ENCODE results near the gene ELL. TPM values are rescaled to one million over a fixed set of nuclear protein-coding genes. Genes with fewer than 3 reads are reported as not detected.

ELL gene
- total RNA-seq, 1 donor from 2014 or later: 16.0 TPM

- FAIRE-seq: no peak
Observed at GRCh38 chr19:18445262-18445948, 76.5 kb downstream of the ELL start.

GRCh38 chr19:18444513-18444912 is 77.4 kb downstream of the ELL start:
- no peak for FAIRE-seq
- no peak for DNase-seq (ENCODE audit: low read depth)
- Histone ChIP-seq H3K4me2 (ENCODE audit: low read length) (no peak overlapping the region), H2AFZ (ENCODE audit: low read depth, low read length) (no peak overlapping the region), H3K9ac (ENCODE audit: low read length) (no peak overlapping the region), H3K36me3 (ENCODE audit: insufficient read depth, low read length) (no peaks in the 10 kb centered on the region), H3K9me3 (ENCODE audit: insufficient read depth, low read depth, low read length) (no peaks in the 10 kb centered on the region), H4K20me1 (ENCODE audit: insufficient read depth, low read length) (peaks cover 75% of the 10 kb centered on the region), H3K4me3 (ENCODE audit: insufficient read depth, low read depth, low read length) (no peak overlapping the region), H3K27ac (ENCODE audit: low read depth, low read length) (no peak overlapping the region), H3K4me1 (ENCODE audit: insufficient read depth, low read length) (peaks cover 9% of the 10 kb centered on the region), H3K79me2 (ENCODE audit: insufficient read depth, low read length) (peaks cover 3% of the 10 kb centered on the region), H3K27me3 (ENCODE audit: insufficient read depth, low read length) (no peaks in the 10 kb centered on the region)
- Mint-ChIP-seq H3K9me3 (ENCODE audit: unreplicated experiment) (no peaks in the 10 kb centered on the region), H3K27me3 (ENCODE audit: low read depth, unreplicated experiment) (no peaks in the 10 kb centered on the region), H3K4me1 (ENCODE audit: low read depth, unreplicated experiment) (peaks cover 15% of the 10 kb centered on the region), H3K36me3 (ENCODE audit: low read depth, unreplicated experiment) (peaks cover 10% of the 10 kb centered on the region), H3K4me3 (ENCODE audit: unreplicated experiment) (no peak overlapping the region), H3K27ac (ENCODE audit: unreplicated experiment) (no peak overlapping the region)
- TF ChIP-seq EZH2 (IDR thresholded peaks at IDR 0.05; ENCODE audit: insufficient read depth, low read length) (no peak), CTCF (IDR thresholded peaks at IDR 0.05; ENCODE audit: insufficient read depth, low read depth, low read length) (no peak)

More at GRCh38 chr19:18445262-18445948, 76.5 kb downstream of the ELL start:
- H3K79me2 ChIP-seq (ENCODE audit: insufficient read depth, low read length): peaks cover 3% of the 10 kb centered on the region
- H3K9me3 ChIP-seq (ENCODE audit: insufficient read depth, low read depth, low read length): no peaks in the 10 kb centered on the region
- H3K4me2 ChIP-seq (ENCODE audit: low read length): no peak overlapping the region
- H3K9me3 Mint-ChIP-seq (ENCODE audit: unreplicated experiment): no peaks in the 10 kb centered on the region
- H3K27ac ChIP-seq (ENCODE audit: low read depth, low read length): no peak overlapping the region
- no peaks in the 10 kb centered on the region for H3K27me3 ChIP-seq (ENCODE audit: insufficient read depth, low read length)
- no peaks in the 10 kb centered on the region for H3K27me3 Mint-ChIP-seq (ENCODE audit: low read depth, unreplicated experiment)
- peaks cover 10% of the 10 kb centered on the region for H3K36me3 Mint-ChIP-seq (ENCODE audit: low read depth, unreplicated experiment)
- H3K9ac ChIP-seq (ENCODE audit: low read length): no peak overlapping the region
- H3K27ac Mint-ChIP-seq (ENCODE audit: unreplicated experiment): no peak overlapping the region
- DNase-seq (ENCODE audit: low read depth): no peak
- H3K36me3 ChIP-seq (ENCODE audit: insufficient read depth, low read length): peaks cover 3% of the 10 kb centered on the region
- peaks cover 4% of the 10 kb centered on the region for H3K4me1 ChIP-seq (ENCODE audit: insufficient read depth, low read length)
- no peak overlapping the region for H2AFZ ChIP-seq (ENCODE audit: low read depth, low read length)
- TF ChIP-seq EZH2 (IDR thresholded peaks at IDR 0.05; ENCODE audit: insufficient read depth, low read length): no peak
- H3K4me3 ChIP-seq (ENCODE audit: insufficient read depth, low read depth, low read length): no peak overlapping the region
- peaks cover 76% of the 10 kb centered on the region for H4K20me1 ChIP-seq (ENCODE audit: insufficient read depth, low read length)
- H3K4me1 Mint-ChIP-seq (ENCODE audit: low read depth, unreplicated experiment): peaks cover 9% of the 10 kb centered on the region
- H3K4me3 Mint-ChIP-seq (ENCODE audit: unreplicated experiment): no peak overlapping the region

- Histone ChIP-seq H3K27ac (ENCODE audit: low read depth, low read length) (no peak overlapping the region), H3K4me1 (ENCODE audit: insufficient read depth, low read length) (peaks cover 13% of the 10 kb centered on the region), H3K9ac (ENCODE audit: low read length) (no peak overlapping the region), H3K4me2 (ENCODE audit: low read length) (no peak overlapping the region), H3K27me3 (ENCODE audit: insufficient read depth, low read length) (no peaks in the 10 kb centered on the region), H3K9me3 (ENCODE audit: insufficient read depth, low read depth, low read length) (no peaks in the 10 kb centered on the region), H2AFZ (ENCODE audit: low read depth, low read length) (no peak overlapping the region), H3K79me2 (ENCODE audit: insufficient read depth, low read length) (no peaks in the 10 kb centered on the region), H3K36me3 (ENCODE audit: insufficient read depth, low read length) (no peaks in the 10 kb centered on the region), H4K20me1 (ENCODE audit: insufficient read depth, low read length) (peaks cover 74% of the 10 kb centered on the region), H3K4me3 (ENCODE audit: insufficient read depth, low read depth, low read length) (no peak overlapping the region)
- FAIRE-seq (no peak), DNase-seq (ENCODE audit: low read depth) (no peak)
- no peak for TF ChIP-seq EZH2 (IDR thresholded peaks at IDR 0.05; ENCODE audit: insufficient read depth, low read length)
- no peak for TF ChIP-seq CTCF (IDR thresholded peaks at IDR 0.05; ENCODE audit: insufficient read depth, low read depth, low read length)
- no peaks in the 10 kb centered on the region for H3K27me3 Mint-ChIP-seq (ENCODE audit: low read depth, unreplicated experiment)
- no peak overlapping the region for H3K27ac Mint-ChIP-seq (ENCODE audit: unreplicated experiment)
- peaks cover 22% of the 10 kb centered on the region for H3K4me1 Mint-ChIP-seq (ENCODE audit: low read depth, unreplicated experiment)
- H3K36me3 Mint-ChIP-seq (ENCODE audit: low read depth, unreplicated experiment): peaks cover 10% of the 10 kb centered on the region
- H3K9me3 Mint-ChIP-seq (ENCODE audit: unreplicated experiment): no peaks in the 10 kb centered on the region
- no peak overlapping the region for H3K4me3 Mint-ChIP-seq (ENCODE audit: unreplicated experiment)
Observed at GRCh38 chr19:18443831-18444230, 78.0 kb downstream of the ELL start.
